Activated naive CD4-positive, alpha-beta T cell treated with anti-CD3 and anti-CD28 coated beads, Interleukin-2, amount 50 U/mL, for 16 hours (primary cell): ENCODE data around the gene SLC24A4.

ENCODE experiments used
- DNase-seq: peaks from one replicate; pipeline ENCODE4 v3.0.0-alpha.2; 2020

Gene SLC24A4

GRCh38 chr14:92510972-92511371 lies 188.0 kb downstream of the SLC24A4 start:
- DNase-seq: no peak

- no peak for DNase-seq
Measured at GRCh38 chr14:92511453-92512238, 188.7 kb downstream of the SLC24A4 start.

- DNase-seq: no peak
Measured at GRCh38 chr14:92512807-92513203, 189.8 kb downstream of the SLC24A4 start.

GRCh38 chr14:92513204-92513965 lies 190.4 kb downstream of the SLC24A4 start, which contains the start of gene RIN3:
Gene RIN3 (plus strand): TSS chr14:92513781. CDS start chr14:92513933, 152 bp downstream.
- DNase-seq: peak; percentile 39

GRCh38 chr14:92513966-92514843 lies 191.2 kb downstream of the SLC24A4 start:
- DNase-seq: peak; percentile 52

- DNase-seq: no peak
Measured at GRCh38 chr14:92514844-92515514, 192.0 kb downstream of the SLC24A4 start.

GRCh38 chr14:92515546-92516343 lies 192.8 kb downstream of the SLC24A4 start:
- DNase-seq: no peak

- DNase-seq: no peak
Measured at GRCh38 chr14:92516344-92516965, 193.5 kb downstream of the SLC24A4 start.

- DNase-seq: no peak
Measured at GRCh38 chr14:92516966-92517506, 194.1 kb downstream of the SLC24A4 start.

- DNase-seq: no peak
Measured at GRCh38 chr14:92517761-92518160, 194.8 kb downstream of the SLC24A4 start.

- DNase-seq: no peak
Measured at GRCh38 chr14:92519246-92520101, 196.5 kb downstream of the SLC24A4 start.

- no peak for DNase-seq
Measured at GRCh38 chr14:92520102-92521057, 197.4 kb downstream of the SLC24A4 start.

GRCh38 chr14:92521058-92521415 lies 198.1 kb downstream of the SLC24A4 start:
- no peak for DNase-seq

- DNase-seq: no peak
Measured at GRCh38 chr14:92523752-92524151, 200.8 kb downstream of the SLC24A4 start.

GRCh38 chr14:92524602-92525185 lies 201.7 kb downstream of the SLC24A4 start:
- DNase-seq: no peak

- DNase-seq: no peak
Measured at GRCh38 chr14:92525322-92526095, 202.5 kb downstream of the SLC24A4 start.

- no peak for DNase-seq
Measured at GRCh38 chr14:92527721-92528120, 204.8 kb downstream of the SLC24A4 start.
